GM04503 (cell line): ENCODE results near the gene CYTL1.
"Not testable (repeated sequence)": the region's sequence is repeated elsewhere in the genome, so short reads cannot be mapped to it uniquely, and the experiment has no call there.

Source experiments
- DNase-seq: peaks from one replicate; pipeline ENCODE4 v3.0.0-alpha.2; 2012; ENCODE audit warnings: low read depth

CYTL1 gene

GRCh38 chr4:5019274-5019673 lies at the start of gene CYTL1:
CYTL1 (minus strand) TSS chr4:5019458; CDS start chr4:5019445, 13 bp downstream.
- DNase-seq = no peak

- no peak for DNase-seq
Measured at GRCh38 chr4:5067908-5068307, 48.6 kb upstream of the CYTL1 start.

GRCh38 chr4:5066968-5067367 lies 47.7 kb upstream of the CYTL1 start:
- DNase-seq = not testable (repeated sequence)

- DNase-seq = no peak
Measured at GRCh38 chr4:5066101-5066500, 46.8 kb upstream of the CYTL1 start.

- DNase-seq = no peak
Measured at GRCh38 chr4:5055411-5055810, 36.2 kb upstream of the CYTL1 start.

- no peak for DNase-seq
Measured at GRCh38 chr4:5054532-5054931, 35.3 kb upstream of the CYTL1 start.

- no peak for DNase-seq
Measured at GRCh38 chr4:5052726-5053425, 33.6 kb upstream of the CYTL1 start.

GRCh38 chr4:5052204-5052702 lies 33.0 kb upstream of the CYTL1 start:
- no peak for DNase-seq

GRCh38 chr4:5051278-5052203 lies 32.3 kb upstream of the CYTL1 start, which contains the start of gene STK32B:
STK32B (plus strand) TSS chr4:5051480.
- DNase-seq = no peak

GRCh38 chr4:5050520-5051277 lies 31.4 kb upstream of the CYTL1 start:
- no peak for DNase-seq

- DNase-seq = no peak
Measured at GRCh38 chr4:5048721-5049120, 29.5 kb upstream of the CYTL1 start.

GRCh38 chr4:5045097-5045496 lies 25.8 kb upstream of the CYTL1 start:
- no peak for DNase-seq

- DNase-seq = no peak
Measured at GRCh38 chr4:5044341-5044740, 25.1 kb upstream of the CYTL1 start.

GRCh38 chr4:5043579-5043978 lies 24.3 kb upstream of the CYTL1 start:
- DNase-seq = no peak

- no peak for DNase-seq
Measured at GRCh38 chr4:5041699-5042098, 22.4 kb upstream of the CYTL1 start.

GRCh38 chr4:5040856-5041620 lies 21.8 kb upstream of the CYTL1 start:
- DNase-seq = no peak

- no peak for DNase-seq
Measured at GRCh38 chr4:5039800-5040199, 20.5 kb upstream of the CYTL1 start.

GRCh38 chr4:5037553-5038551 lies 18.6 kb upstream of the CYTL1 start:
- peak; percentile 98 for DNase-seq

GRCh38 chr4:5036239-5036638 lies 17.0 kb upstream of the CYTL1 start:
- DNase-seq = no peak

GRCh38 chr4:5034206-5034605 lies 14.9 kb upstream of the CYTL1 start:
- DNase-seq = no peak
